HG02981 (cell line): ENCODE results near the gene LCMT2.

Source experiments
- ATAC-seq: cut with Tn5 transposase; IDR thresholded peaks from one replicate; pipeline ENCODE4 v1.9.1; 2021; ENCODE audit warnings: mild to moderate bottlenecking, moderate library complexity; ENCODE audit not compliant: unreplicated experiment

LCMT2 gene

GRCh38 chr15:43276563-43277200 lies 53.7 kb downstream of the LCMT2 start:
- no peak for ATAC-seq

- ATAC-seq, result no peak
Observed at GRCh38 chr15:43275740-43276562, 54.4 kb downstream of the LCMT2 start.

DNA sequence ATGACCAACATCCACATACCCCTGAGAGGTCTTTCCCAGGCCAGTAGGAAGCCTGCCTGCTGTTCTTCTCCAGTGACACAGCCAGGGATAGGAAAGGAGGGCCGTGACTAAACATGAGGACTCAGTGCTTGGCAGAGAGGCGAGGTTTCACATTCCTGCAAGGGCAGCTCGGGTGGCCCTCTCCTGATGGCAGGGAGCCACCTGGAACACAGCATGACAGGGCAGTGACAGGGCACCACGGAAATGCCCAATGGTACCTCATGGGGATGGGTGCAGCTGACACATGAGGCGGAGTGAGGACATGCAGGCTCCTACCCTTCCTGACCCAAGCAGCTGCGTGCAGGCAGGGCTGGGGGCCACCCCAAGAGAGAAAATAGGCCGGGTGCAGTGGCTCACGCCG lies 56.2 kb downstream of the LCMT2 start:
- ATAC-seq, result no peak
